IPS-15b (cell line): ENCODE data around the gene PCNX4.

ENCODE experiments used
- H3K27me3 ChIP-seq: one replicate; pipeline ENCODE4 v1.6.1; 2013; ENCODE audit warnings: low read length; ENCODE audit not compliant: control insufficient read depth, insufficient read depth
- H3K36me3 ChIP-seq: one replicate; pipeline ENCODE4 v1.6.1; 2013; ENCODE audit warnings: low read length; ENCODE audit not compliant: control insufficient read depth, insufficient read depth
- H3K4me1 ChIP-seq: one replicate; pipeline ENCODE4 v1.6.1; 2013; ENCODE audit warnings: mild to moderate bottlenecking, low read length; ENCODE audit not compliant: control insufficient read depth, insufficient read depth
- H3K4me3 ChIP-seq: one replicate; pipeline ENCODE4 v1.5.1; 2013; ENCODE audit warnings: low read depth, low read length
- H3K9ac ChIP-seq: one replicate; pipeline ENCODE4 v1.6.1; 2013; ENCODE audit warnings: low read depth, mild to moderate bottlenecking, low read length
- H3K9me3 ChIP-seq: one replicate; pipeline ENCODE4 v1.6.1; 2013; ENCODE audit warnings: mild to moderate bottlenecking, low read length; ENCODE audit not compliant: control insufficient read depth, insufficient read depth

Gene PCNX4

GRCh38 chr14:60197629-60198303 is 106.0 kb downstream of the PCNX4 start:
- Histone ChIP-seq H3K9me3 (no peaks in the 10 kb centered on the region), H3K9ac (no peak overlapping the region), H3K4me1 (peaks cover 13% of the 10 kb centered on the region), H3K4me3 (no peak overlapping the region), H3K27me3 (no peaks in the 10 kb centered on the region), H3K36me3 (no peaks in the 10 kb centered on the region)

GRCh38 chr14:60199321-60199720 is 107.6 kb downstream of the PCNX4 start:
- Histone ChIP-seq H3K36me3 (no peaks in the 10 kb centered on the region), H3K4me3 (no peak overlapping the region), H3K9ac (no peak overlapping the region), H3K4me1 (peaks cover 20% of the 10 kb centered on the region), H3K9me3 (no peaks in the 10 kb centered on the region), H3K27me3 (no peaks in the 10 kb centered on the region)

- H3K9me3 ChIP-seq: no peaks in the 10 kb centered on the region
- peaks cover 18% of the 10 kb centered on the region for H3K4me1 ChIP-seq
- no peak overlapping the region for H3K4me3 ChIP-seq
- no peaks in the 10 kb centered on the region for H3K36me3 ChIP-seq
- no peaks in the 10 kb centered on the region for H3K27me3 ChIP-seq
- H3K9ac ChIP-seq: no peak overlapping the region
Measured at GRCh38 chr14:60204104-60204842, 112.5 kb downstream of the PCNX4 start.

- Histone ChIP-seq H3K27me3 (no peaks in the 10 kb centered on the region), H3K4me3 (no peak overlapping the region), H3K4me1 (peaks cover 18% of the 10 kb centered on the region), H3K36me3 (no peaks in the 10 kb centered on the region), H3K9ac (no peak overlapping the region), H3K9me3 (no peaks in the 10 kb centered on the region)
Measured at GRCh38 chr14:60204843-60205774, 113.4 kb downstream of the PCNX4 start.

- Histone ChIP-seq H3K36me3 (no peaks in the 10 kb centered on the region), H3K9me3 (no peaks in the 10 kb centered on the region), H3K4me3 (no peak overlapping the region), H3K27me3 (no peaks in the 10 kb centered on the region), H3K4me1 (peaks cover 18% of the 10 kb centered on the region), H3K9ac (no peak overlapping the region)
Measured at GRCh38 chr14:60206249-60206670, 114.5 kb downstream of the PCNX4 start.

- no peaks in the 10 kb centered on the region for H3K27me3 ChIP-seq
- no peaks in the 10 kb centered on the region for H3K36me3 ChIP-seq
Measured at GRCh38 chr14:60206837-60207533, 115.3 kb downstream of the PCNX4 start.

GRCh38 chr14:60210703-60211102 is 119.0 kb downstream of the PCNX4 start:
- Histone ChIP-seq H3K4me3 (no peak overlapping the region), H3K36me3 (no peaks in the 10 kb centered on the region)

More at GRCh38 chr14:60206837-60207533, 115.3 kb downstream of the PCNX4 start:
- peaks cover 18% of the 10 kb centered on the region for H3K4me1 ChIP-seq
- H3K9ac ChIP-seq: no peak overlapping the region
- no peak overlapping the region for H3K4me3 ChIP-seq
- H3K9me3 ChIP-seq: no peaks in the 10 kb centered on the region

GRCh38 chr14:60211153-60211552 is 119.4 kb downstream of the PCNX4 start:
- Histone ChIP-seq H3K9me3 (no peaks in the 10 kb centered on the region), H3K27me3 (no peaks in the 10 kb centered on the region), H3K4me1 (no peaks in the 10 kb centered on the region), H3K36me3 (no peaks in the 10 kb centered on the region), H3K4me3 (no peak overlapping the region), H3K9ac (no peak overlapping the region)

More at GRCh38 chr14:60210703-60211102, 119.0 kb downstream of the PCNX4 start:
- Histone ChIP-seq H3K9ac (no peak overlapping the region), H3K27me3 (no peaks in the 10 kb centered on the region), H3K9me3 (no peaks in the 10 kb centered on the region), H3K4me1 (no peaks in the 10 kb centered on the region)

- Histone ChIP-seq H3K9me3 (no peaks in the 10 kb centered on the region), H3K4me3 (no peak overlapping the region)
Measured at GRCh38 chr14:60212503-60213371, 121.0 kb downstream of the PCNX4 start.

GRCh38 chr14:60214003-60214402 is 122.3 kb downstream of the PCNX4 start:
- no peak overlapping the region for H3K9ac ChIP-seq
- no peaks in the 10 kb centered on the region for H3K9me3 ChIP-seq
- no peak overlapping the region for H3K4me3 ChIP-seq
- H3K27me3 ChIP-seq: no peaks in the 10 kb centered on the region
- no peaks in the 10 kb centered on the region for H3K36me3 ChIP-seq
- no peaks in the 10 kb centered on the region for H3K4me1 ChIP-seq

More at GRCh38 chr14:60212503-60213371, 121.0 kb downstream of the PCNX4 start:
- Histone ChIP-seq H3K4me1 (no peaks in the 10 kb centered on the region), H3K9ac (no peak overlapping the region), H3K36me3 (no peaks in the 10 kb centered on the region), H3K27me3 (no peaks in the 10 kb centered on the region)
